B cell (primary cell): ENCODE data around the gene ANKHD1. TPM values are rescaled to one million over a fixed set of nuclear protein-coding genes. Genes with fewer than 3 reads are reported as not detected.

Experiments
- ATAC-seq: fragments of 200-7000 bp; cut with Tn5 transposase; one replicate; pipeline ENCODE4 v1.10.0; 2021; ENCODE audit warnings: low read depth, mild to moderate bottlenecking, moderate number of reproducible peaks, moderate library complexity
- CTCF ChIA-PET: fragments of 350-600 bp; sonication (Branson Sonifier 250); formaldehyde crosslinking; loops from one replicate; lab custom pipeline; 2021; ENCODE audit warnings: antibody characterized with exemption, inconsistent platforms; lab: Charles Lee
- POLR2A ChIA-PET: fragments of 350-600 bp; sonication (Branson Sonifier 250); formaldehyde crosslinking; loops from one replicate; lab custom pipeline; 2021; ENCODE audit warnings: antibody characterized with exemption; lab: Charles Lee
- DNase-seq: peaks from one replicate; pipeline ENCODE4 v3.0.0; 2013
- H2AFZ ChIP-seq: 2 replicates; pipeline ENCODE4 v1.6.1; 2012; ENCODE audit warnings: mild to moderate bottlenecking, low read depth, low read length; ENCODE audit not compliant: insufficient read depth, poor library complexity, severe bottlenecking
- H3K27ac ChIP-seq, 2 donors: 1 replicate in 1 of 2; 2 replicates in 1 of 2; pipeline ENCODE4 v1.5.1; 2012 to 2013; ENCODE audit warnings: low read length in 2 of 2, mild to moderate bottlenecking in 2 of 2, moderate library complexity in 1 of 2
- H3K27me3 ChIP-seq, 4 experiments: fragments of 200-600 bp in 1 of 4; sonication (generic) in 1 of 4; replicated peaks in 1 of 4; 1 replicate in 2 of 4; 2 replicates in 2 of 4; pipeline versions ENCODE4 v1.6.1 to v1.7.0; 2013 to 2016; ENCODE audit warnings: low read length in 3 of 4, mild to moderate bottlenecking in 2 of 4, mixed read lengths in 1 of 4, moderate library complexity in 1 of 4; ENCODE audit not compliant: insufficient read depth in 4 of 4, control insufficient read depth in 3 of 4; ENCODE audit errors: control extremely low read depth in 1 of 4
- H3K36me3 ChIP-seq, 2 experiments: replicated peaks in 1 of 2; 1 replicate in 1 of 2; 2 replicates in 1 of 2; pipeline versions ENCODE4 v1.6.1 to v1.7.1; 2013; ENCODE audit warnings: low read length in 1 of 2; ENCODE audit not compliant: insufficient read depth in 2 of 2, control insufficient read depth in 1 of 2; ENCODE audit errors: control extremely low read depth in 1 of 2, extremely low read depth in 1 of 2
- H3K4me1 ChIP-seq, 2 donors: fragments of 200-600 bp in 1 of 2; sonication (generic) in 1 of 2; 1 replicate in 1 of 2; 2 replicates in 1 of 2; pipeline versions ENCODE4 v1.5.1 to v1.6.1; 2013 to 2017; ENCODE audit warnings: low read length in 2 of 2; ENCODE audit not compliant: control insufficient read depth in 2 of 2, insufficient read depth in 2 of 2
- H3K4me2 ChIP-seq: replicated peaks from 2 replicates; pipeline ENCODE3; 2012; ENCODE audit warnings: mild to moderate bottlenecking, low read depth, low read length; ENCODE audit not compliant: poor library complexity, severe bottlenecking
- H3K4me3 ChIP-seq, 5 experiments: fragments of 200-600 bp in 1 of 5; sonication (generic) in 1 of 5; 1 replicate in 3 of 5; 2 replicates in 2 of 5; pipeline versions ENCODE4 v1.5.1 to v1.7.0; 2011 to 2016; ENCODE audit warnings: low read length in 4 of 5, mild to moderate bottlenecking in 4 of 5, low read depth in 2 of 5, control low read depth in 1 of 5, moderate library complexity in 1 of 5; ENCODE audit not compliant: insufficient read depth in 1 of 5; ENCODE audit errors: control extremely low read depth in 1 of 5, extremely low read depth in 1 of 5
- H3K79me2 ChIP-seq: fragments of 200-600 bp; sonication (generic); one replicate; pipeline ENCODE4 v1.6.0; 2016; ENCODE audit warnings: low read length; ENCODE audit not compliant: control insufficient read depth, insufficient read depth
- H3K9ac ChIP-seq: fragments of 200-600 bp; sonication (generic); 2 replicates; pipeline ENCODE4 v1.6.1; 2017; ENCODE audit warnings: mild to moderate bottlenecking, low read length, moderate library complexity
- H3K9me3 ChIP-seq, 3 donors: one replicate each; pipeline versions ENCODE4 v1.6.1 to v1.7.1; 2013; ENCODE audit warnings: low read length in 2 of 3; ENCODE audit not compliant: control insufficient read depth in 2 of 3, insufficient read depth in 1 of 3; ENCODE audit errors: control extremely low read depth in 1 of 3
- H4K20me1 ChIP-seq: 2 replicates; pipeline ENCODE4 v1.6.0; 2012; ENCODE audit warnings: mild to moderate bottlenecking, low read length; ENCODE audit not compliant: insufficient read depth, control insufficient read depth, poor library complexity, severe bottlenecking
- H3K27ac Mint-ChIP-seq: one replicate; pipeline ENCODE4 v1.8.0; 2021; ENCODE audit warnings: mixed read lengths
- H3K27me3 Mint-ChIP-seq: one replicate; pipeline ENCODE4 v1.8.0; 2021; ENCODE audit warnings: mixed read lengths
- H3K4me1 Mint-ChIP-seq: one replicate; pipeline ENCODE4 v1.8.0; 2021; ENCODE audit warnings: mixed read lengths
- H3K4me3 Mint-ChIP-seq: one replicate; pipeline ENCODE4 v1.8.0; 2021; ENCODE audit warnings: mixed read lengths
- H3K9me3 Mint-ChIP-seq: one replicate; pipeline ENCODE4 v1.8.0; 2022; ENCODE audit warnings: mixed read lengths; ENCODE audit not compliant: insufficient read depth
- CTCF ChIP-seq: fragments of 200-600 bp; IDR thresholded peaks from one replicate; pipeline ENCODE4 v1.8.0; 2022; ENCODE audit warnings: antibody characterized with exemption, mild to moderate bottlenecking
- EZH2 ChIP-seq: IDR thresholded peaks from 2 replicates; pipeline ENCODE4 v1.6.1; 2012; ENCODE audit warnings: borderline replicate concordance, low read depth, mild to moderate bottlenecking, moderate library complexity, low read length; ENCODE audit not compliant: insufficient read depth, poor library complexity, severe bottlenecking
- WGBS: methylation state at CpG from one replicate; pipeline ENCODE4 v1.1.5; 2013; ENCODE audit warnings: missing lambda C conversion rate; ENCODE audit not compliant: insufficient coverage; 5-methylcytosine and 5-hydroxymethylcytosine counted together
- intact Hi-C: fragments of 100-400 bp; cut with micrococcal nuclease; formaldehyde crosslinking; loops from one replicate; pipeline ENCODE4 v1.10.0; 2022
- polyA plus RNA-seq: library from polyadenylated mRNA; depleted of rRNA; stranded (reverse); fragments of >200 nt; gene quantifications from 2 replicates; pipeline ENCODE4 v1.2.3, GENCODE V29; 2012
- total RNA-seq, 2 donors: library from RNA; stranded (reverse); fragments of 120-200 nt in 1 of 2; gene quantifications; 1 replicate in 1 of 2; 2 replicates in 1 of 2; pipeline versions ENCODE4 v1.2.3 to v1.2.4, GENCODE V29; 2013 to 2022

ANKHD1 gene
- total and polyA plus RNA-seq, 2 donors (not counting 1 experiment from before 2014, with no cell fraction given) = 96.3 to 246 TPM

- no CpG with 5 or more reads among the region's 1 CpG for WGBS
- ATAC-seq = no peak
- Histone ChIP-seq H4K20me1 (peaks cover 4% of the 10 kb centered on the region), H3K4me2 (peak overlapping the region; percentile 78), H3K36me3 (peaks cover 0 to 18% of the 10 kb centered on the region in 2 experiments), H2AFZ (no peak overlapping the region), H3K79me2 (peaks cover 30% of the 10 kb centered on the region), H3K9me3 (no peaks in the 10 kb centered on the region), H3K4me1 (peaks cover 18 to 28% of the 10 kb centered on the region in 2 donors), H3K9ac (peak overlapping the region; percentile 90), H3K4me3 (peak overlapping the region in 3 of 5 experiments; percentile 62 to 78 (median 74)), H3K27ac (peak overlapping the region in 1 of 2 donors; percentile 90), H3K27me3 (no peaks in the 10 kb centered on the region)
- CTCF ChIA-PET = no interaction called here
- no peaks in the 10 kb centered on the region for H3K9me3 Mint-ChIP-seq
- TF ChIP-seq CTCF (no peak), EZH2 (no peak)
- peaks cover 47% of the 10 kb centered on the region for H3K4me1 Mint-ChIP-seq
- POLR2A ChIA-PET = no interaction called here
- intact Hi-C loops = loop anchor here (2.0 kb wide), 3 partner anchors 83 to 155 kb away; partner anchors contain the start of genes ANKHD1, TMCO6 and WDR55
- DNase-seq = no peak
- no peak overlapping the region for H3K27ac Mint-ChIP-seq
- H3K27me3 Mint-ChIP-seq = no peaks in the 10 kb centered on the region
- H3K4me3 Mint-ChIP-seq = peak overlapping the region; percentile 94
Measured at GRCh38 chr5:140555747-140556312, 154.2 kb downstream of the ANKHD1 start.

GRCh38 chr5:140556438-140556837, 154.8 kb downstream of the ANKHD1 start:
- TF ChIP-seq CTCF = no peak
- no peak for TF ChIP-seq EZH2
- peaks cover 30% of the 10 kb centered on the region for H3K79me2 ChIP-seq
- H3K4me2 ChIP-seq = peak overlapping the region; percentile 78
- WGBS = 7% methylated on average over 2 of the region's 6 CpGs
- Mint-ChIP-seq H3K4me1 (peaks cover 47% of the 10 kb centered on the region), H3K27ac (peak overlapping the region; percentile 93), H3K9me3 (no peaks in the 10 kb centered on the region), H3K4me3 (peak overlapping the region; percentile 94), H3K27me3 (no peaks in the 10 kb centered on the region)
- ATAC-seq = no peak
- CTCF ChIA-PET = interaction anchor here (0.6 to 1.1 kb wide), 2 partner anchors 8 to 20 kb away, joined by 3 to 5 read pairs; no protein-coding TSS in a partner anchor
- peak overlapping the region; percentile 62 to 90 (median 78) for H3K4me3 ChIP-seq
- peak overlapping the region; percentile 90 for H3K9ac ChIP-seq
- H2AFZ ChIP-seq = peak overlapping the region; percentile 69
- peaks cover 4% of the 10 kb centered on the region for H4K20me1 ChIP-seq
- no peaks in the 10 kb centered on the region for H3K27me3 ChIP-seq
- peak overlapping the region; percentile 85 to 90 for H3K27ac ChIP-seq
- no peak for DNase-seq
- peaks cover 18 to 28% of the 10 kb centered on the region in 2 donors for H3K4me1 ChIP-seq
- no peaks in the 10 kb centered on the region for H3K9me3 ChIP-seq
- POLR2A ChIA-PET = interaction anchor here (1.1 to 2.5 kb wide), 2 partner anchors 8 to 144 kb away, joined by 4 to 35 read pairs; partner anchors contain the start of genes EIF4EBP3 and ZMAT2
- H3K36me3 ChIP-seq = peaks cover 0 to 17% of the 10 kb centered on the region in 2 experiments
- intact Hi-C loops = loop anchor here (2.0 kb wide), 3 partner anchors 82 to 156 kb away; partner anchors contain the start of genes ANKHD1, TMCO6 and WDR55
